GM08714 (cell line): ENCODE data around the gene THUMPD3.

Experiments
- H3K4me3 ChIP-seq: fragments of 200-500 bp; sonication (Bioruptor generic); 2 replicates; pipeline ENCODE4 v1.5.1; 2014; ENCODE audit warnings: mild to moderate bottlenecking, low read length, inconsistent platforms
- ZNF274 ChIP-seq: IDR thresholded peaks from 2 replicates; pipeline ENCODE4 v1.6.1; 2012; ENCODE audit warnings: mild to moderate bottlenecking, low read depth, low read length

THUMPD3 gene

DNA sequence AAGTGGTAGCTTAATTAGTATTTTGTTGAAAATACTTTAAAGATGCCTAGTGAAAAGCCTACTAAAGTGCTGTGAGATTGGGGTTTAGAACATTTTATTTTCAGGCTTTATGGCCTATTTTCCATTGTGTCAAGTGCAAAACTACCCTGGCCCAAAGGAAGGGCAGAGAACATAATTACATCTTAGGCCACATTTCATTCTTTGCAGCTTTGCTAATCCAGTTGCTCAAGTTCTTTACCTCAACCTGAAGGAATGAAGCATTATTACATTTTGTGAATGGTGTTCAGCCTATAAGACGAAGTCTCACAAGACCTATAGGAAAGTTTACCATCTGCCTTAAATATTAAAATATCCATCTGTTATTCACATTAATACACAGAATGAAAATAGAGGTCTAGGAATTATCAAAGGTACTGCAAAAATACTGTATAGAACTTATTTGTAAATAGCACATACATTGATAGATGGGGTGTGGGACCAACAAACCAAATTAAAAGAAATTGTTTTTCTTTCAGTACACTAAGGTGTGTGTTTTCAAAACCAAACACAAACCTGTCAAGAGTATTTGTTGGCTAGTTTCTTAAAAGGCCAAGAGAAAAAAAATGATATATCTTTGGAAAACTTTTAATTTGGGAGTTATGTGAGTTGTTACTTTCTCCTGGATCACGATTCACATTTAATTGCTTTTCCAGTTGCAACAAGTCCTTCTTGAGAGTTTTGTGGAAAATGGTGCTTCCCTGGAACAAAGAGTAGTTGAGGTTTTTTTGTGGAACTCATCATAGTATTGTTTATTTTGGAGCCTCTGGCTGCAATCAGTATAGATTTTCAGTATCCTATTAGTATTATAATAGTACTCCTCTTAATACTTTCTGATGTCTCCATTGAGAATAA, 22.6 kb downstream of the THUMPD3 start:
- H3K4me3 ChIP-seq: no peak overlapping the region
- no peak for TF ChIP-seq ZNF274

DNA sequence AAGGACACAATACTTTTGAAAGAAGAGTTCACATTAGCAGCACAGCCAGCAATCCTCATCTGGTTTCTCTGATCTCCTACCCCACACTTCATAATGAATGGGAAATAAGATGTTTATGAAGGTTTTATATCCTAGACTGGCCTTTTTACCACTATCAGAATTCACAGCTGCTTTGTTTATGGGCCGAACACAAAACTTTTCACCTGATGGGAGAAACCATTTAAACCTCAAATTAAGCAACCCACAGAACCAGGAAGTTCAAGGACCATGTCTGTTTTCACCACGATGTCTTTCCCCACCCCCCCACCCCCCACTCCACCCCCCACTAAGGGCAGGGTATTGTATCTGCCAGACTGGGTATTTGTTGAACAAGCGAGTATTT, 23.2 kb downstream of the THUMPD3 start:
- no peak for TF ChIP-seq ZNF274
- H3K4me3 ChIP-seq: no peak overlapping the region

DNA sequence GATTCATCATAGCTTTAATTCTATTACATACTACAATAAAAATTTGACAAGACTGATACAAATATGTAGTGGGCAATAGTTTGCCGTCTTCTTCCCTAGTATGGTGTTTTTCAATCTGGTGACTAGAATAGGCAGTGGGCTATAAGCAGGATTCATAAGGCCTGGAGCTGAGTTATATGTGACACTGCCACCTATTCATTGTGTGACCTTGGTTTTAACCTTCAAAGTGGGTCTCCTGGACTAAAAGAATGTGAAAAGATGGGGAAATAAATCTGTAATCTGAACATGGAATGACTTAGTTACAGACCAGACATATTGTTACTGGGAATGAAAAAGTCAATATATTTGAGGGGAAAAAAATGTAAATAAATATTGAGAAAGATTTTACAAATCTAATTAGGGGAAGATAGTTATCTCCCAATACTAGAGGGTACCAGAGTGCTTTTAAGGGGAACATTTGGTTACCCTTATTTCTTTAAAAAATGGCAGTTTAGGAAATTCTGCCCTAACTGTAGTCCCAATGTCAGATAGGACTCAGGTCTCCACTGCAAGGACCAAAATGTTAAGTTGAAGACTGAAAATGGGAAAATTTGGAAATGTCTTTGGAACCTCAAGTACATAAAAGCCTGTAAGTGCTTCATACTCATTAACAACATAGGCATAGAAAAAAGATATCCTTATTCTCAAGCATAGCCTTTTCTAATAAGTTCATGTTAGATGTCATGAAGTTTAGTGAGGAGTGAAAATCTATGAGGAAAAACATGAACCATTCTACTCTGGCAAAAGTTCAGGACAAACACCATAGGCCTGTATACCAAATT, 23.9 kb downstream of the THUMPD3 start:
- H3K4me3 ChIP-seq: no peak overlapping the region
- TF ChIP-seq ZNF274: no peak

DNA sequence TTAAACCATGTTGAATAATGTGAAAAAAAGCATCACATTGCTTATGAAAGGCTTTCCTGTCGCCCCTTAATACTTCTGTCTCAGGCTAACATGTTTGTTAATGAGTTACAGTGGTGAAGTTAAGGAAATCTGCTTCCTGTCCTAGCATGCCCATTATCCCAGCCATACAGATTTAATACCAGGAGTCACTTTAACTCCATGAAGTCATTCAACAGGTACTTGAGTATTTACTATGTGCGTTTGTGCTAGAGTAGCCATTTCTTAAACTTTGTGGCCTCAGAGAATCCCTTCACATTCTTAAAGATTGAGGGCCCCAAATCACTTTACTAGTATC, 24.4 kb downstream of the THUMPD3 start:
- no peak overlapping the region for H3K4me3 ChIP-seq
- no peak for TF ChIP-seq ZNF274

DNA sequence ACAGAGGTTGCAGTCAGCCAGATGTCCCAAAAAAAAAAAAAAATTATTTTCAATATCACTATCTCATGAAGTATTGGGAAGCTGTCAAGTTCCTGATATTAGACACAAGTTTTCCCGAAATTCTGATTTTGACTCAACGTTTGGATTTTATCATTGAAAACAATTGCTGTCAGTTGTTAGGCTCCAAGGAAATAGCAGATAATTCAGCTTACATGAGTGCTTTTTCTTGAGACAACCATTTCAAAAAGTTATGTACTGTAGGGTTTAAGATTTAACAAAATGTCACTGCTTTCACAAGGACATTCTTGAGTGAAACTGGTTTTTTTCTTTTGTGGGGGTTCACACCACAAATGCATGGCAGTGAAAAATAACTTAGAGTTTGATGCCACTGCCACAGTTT, 25.3 kb downstream of the THUMPD3 start:
- H3K4me3 ChIP-seq: no peak overlapping the region

DNA sequence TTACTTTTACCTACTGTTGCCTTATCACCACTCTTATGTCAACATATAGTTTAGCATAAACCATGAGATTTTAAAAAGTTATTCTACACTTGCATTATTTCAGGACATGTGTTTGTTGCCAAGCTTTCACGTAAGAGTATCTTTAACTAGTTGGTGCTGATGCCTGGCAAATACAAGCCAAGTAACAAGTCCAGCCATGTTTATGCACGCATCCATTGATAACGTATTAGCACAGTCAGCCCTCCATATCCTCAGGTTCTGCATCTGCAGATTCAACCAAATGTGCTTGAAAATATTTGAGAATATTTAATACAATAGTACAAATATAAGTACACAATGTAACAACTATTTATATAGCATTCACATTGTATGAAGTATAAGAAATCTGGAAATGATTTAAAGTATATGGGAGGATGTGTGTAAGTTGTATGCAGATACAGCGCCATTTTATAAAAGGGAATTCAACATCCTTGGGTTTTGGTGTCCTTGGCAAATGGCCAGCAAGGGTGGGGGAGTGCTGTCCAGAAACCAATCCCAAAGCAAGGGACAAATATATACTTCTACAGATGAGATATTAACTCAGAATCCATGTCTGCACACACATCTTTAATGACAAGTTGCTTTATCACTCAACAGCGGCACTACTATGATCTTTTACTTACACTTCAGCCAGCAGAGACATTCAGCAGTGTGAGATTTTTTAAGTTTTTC, 25.9 kb downstream of the THUMPD3 start:
- no peak for TF ChIP-seq ZNF274
- no peak overlapping the region for H3K4me3 ChIP-seq

More for the DNA sequence above, 25.3 kb downstream of the THUMPD3 start:
- TF ChIP-seq ZNF274: no peak

DNA sequence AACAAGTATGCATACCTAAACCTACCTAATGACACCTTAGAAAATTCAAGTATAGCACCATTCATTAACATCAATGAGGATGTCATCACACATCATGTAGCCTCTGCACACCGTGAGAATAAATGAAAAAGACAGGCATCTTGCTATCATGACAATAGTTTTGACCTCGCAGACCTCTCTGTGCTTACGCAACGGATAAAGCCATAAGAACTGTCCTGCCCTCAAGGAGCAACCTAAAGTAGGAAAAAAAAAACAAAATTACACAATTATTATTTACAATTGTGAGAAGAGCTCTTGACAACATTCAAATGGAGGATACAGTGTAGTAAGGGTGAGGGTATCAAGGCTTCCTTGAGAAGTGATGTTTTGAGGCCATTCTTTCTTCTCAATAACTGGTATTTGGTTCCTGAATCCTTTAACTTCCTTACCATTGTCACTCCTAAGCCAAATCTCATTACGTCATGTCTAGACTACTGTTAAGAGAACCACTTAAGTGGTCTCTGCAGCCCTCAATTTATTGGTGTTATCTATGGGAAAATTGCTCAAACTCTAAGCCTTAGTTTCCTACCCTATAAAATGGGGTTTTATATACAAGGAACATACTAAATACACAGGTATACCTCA, 27.5 kb downstream of the THUMPD3 start:
- no peak for TF ChIP-seq ZNF274
- H3K4me3 ChIP-seq: no peak overlapping the region

DNA sequence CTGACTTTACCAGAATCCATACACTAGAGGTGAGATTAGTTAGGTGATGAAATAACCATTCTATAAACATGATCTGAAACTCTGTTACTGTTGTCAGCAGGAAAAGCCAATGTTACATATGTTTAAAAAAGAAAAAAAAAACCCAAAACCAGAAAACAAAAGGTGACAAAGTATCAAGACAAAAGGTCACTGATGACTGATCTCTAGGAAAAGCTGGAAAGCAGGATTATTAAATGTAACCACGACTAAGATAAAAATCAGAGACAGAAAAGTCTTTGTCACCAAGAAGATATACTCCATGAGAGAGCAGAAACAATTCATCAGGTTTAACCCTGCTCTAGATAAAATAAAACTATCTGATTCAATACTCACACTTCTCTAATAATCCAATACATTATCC, 29.2 kb downstream of the THUMPD3 start:
- no peak for TF ChIP-seq ZNF274
- H3K4me3 ChIP-seq: no peak overlapping the region

DNA sequence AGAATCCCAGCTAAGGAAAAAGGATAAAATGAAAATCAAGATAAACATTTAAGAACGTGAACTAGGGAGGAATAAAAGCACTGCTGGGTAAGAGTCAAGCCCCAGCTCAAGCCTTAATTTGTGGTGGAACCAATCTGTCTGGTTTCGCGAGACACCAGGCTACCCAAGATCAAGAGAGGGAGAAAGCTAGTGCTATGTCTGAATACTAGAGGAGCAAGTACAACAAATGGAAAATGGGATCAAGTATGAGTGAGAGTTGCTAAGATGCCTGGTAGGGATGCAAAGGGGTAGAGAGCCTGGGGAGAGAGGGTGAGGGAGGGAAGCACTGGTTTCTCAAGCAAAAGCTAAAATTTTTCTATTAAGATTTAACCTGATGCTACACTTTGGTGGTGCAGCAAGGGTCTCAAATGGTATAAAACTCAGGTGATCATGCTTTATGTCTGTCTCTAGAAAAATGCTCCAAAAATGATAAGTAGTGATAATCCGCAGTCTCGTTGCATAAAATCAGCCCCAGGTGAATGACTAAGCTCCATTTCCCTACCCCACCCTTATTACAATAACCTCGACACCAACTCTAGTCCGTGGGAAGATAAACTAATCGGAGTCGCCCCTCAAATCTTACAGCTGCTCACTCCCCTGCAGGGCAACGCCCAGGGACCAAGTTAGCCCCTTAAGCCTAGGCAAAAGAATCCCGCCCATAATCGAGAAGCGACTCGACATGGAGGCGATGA, 32.9 kb downstream of the THUMPD3 start:
- TF ChIP-seq ZNF274: no peak
- peak overlapping the region; percentile 86 for H3K4me3 ChIP-seq

DNA sequence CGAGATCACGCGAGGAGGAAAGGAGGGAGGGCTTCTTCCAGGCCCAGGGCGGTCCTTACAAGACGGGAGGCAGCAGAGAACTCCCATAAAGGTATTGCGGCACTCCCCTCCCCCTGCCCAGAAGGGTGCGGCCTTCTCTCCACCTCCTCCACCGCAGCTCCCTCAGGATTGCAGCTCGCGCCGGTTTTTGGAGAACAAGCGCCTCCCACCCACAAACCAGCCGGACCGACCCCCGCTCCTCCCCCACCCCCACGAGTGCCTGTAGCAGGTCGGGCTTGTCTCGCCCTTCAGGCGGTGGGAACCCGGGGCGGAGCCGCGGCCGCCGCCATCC, 33.4 kb downstream of the THUMPD3 start:
- peak overlapping the region; percentile 86 for H3K4me3 ChIP-seq
- no peak for TF ChIP-seq ZNF274

DNA sequence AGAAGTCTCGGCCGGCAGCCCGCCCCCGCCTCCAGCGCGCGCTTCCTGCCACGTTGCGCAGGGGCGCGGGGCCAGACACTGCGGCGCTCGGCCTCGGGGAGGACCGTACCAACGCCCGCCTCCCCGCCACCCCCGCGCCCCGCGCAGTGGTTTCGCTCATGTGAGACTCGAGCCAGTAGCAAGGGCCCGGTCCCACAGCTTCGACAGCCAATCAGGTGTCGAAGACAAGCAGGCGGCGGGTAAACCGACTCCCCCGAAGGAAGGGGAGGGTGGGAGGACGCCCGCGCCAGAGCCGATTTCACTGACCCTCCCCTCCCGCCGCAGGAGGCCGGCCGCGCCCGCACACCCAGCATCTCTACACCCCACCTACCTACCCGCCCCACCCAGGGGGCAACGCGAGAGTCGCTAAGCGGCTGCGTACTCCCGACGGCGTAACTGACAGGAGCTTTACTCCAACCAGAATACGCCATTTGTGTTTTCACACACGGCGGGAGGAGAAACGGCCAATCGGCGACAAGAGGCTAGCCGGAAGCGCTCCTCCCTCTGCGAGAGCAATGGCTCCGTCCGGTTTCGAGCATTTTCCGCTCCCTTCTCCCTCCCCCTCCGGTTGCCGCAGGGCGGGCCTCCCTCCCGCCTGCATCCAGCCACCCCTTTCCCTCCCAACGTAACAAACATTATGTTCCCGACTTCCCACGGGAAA, 33.9 kb downstream of the THUMPD3 start:
- H3K4me3 ChIP-seq: peak overlapping the region; percentile 86
- no peak for TF ChIP-seq ZNF274

DNA sequence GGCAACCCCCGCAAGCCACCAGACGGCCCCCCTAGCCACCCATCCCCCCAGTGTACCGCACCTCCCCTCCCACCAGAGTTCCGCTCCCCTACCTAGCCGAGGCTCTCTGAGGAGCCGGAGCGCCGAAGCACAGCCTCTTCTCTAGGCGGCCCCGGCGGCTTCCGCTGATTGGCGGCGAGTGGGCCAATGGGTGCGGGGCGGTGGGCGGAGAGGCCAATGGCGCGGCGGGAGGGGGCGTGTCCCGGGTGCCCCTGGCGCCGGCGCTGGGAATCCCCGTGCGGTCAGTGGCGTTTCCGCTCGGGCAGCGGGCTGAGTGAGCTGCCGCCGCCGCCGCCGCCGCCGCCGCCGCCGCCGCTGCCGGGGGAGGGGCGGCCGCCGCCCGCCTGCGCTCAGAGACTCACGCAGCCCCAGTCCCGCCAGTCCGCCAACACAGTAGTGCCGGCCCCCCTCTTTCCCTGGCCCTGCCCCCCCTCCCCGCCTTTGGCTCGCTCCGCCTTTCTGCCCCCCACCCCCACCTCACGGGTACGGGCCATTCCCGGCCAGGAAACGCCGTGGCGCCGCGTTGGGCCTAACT, 34.6 kb downstream of the THUMPD3 start, which contains the start of gene SETD5:
Gene SETD5 (plus strand): TSS at position 284 of the 574 bp plus-strand sequence. CDS start 31,324 bp downstream, outside the sequence.
- H3K4me3 ChIP-seq: peak within 1 kb of the TSS; percentile 97
- TF ChIP-seq ZNF274: no peak
